NCI-H2029 treated with DMSO at 0.1 percent for 48 hours (cell line): ENCODE results near the gene SALL4.
"Not testable (repeated sequence)": the region's sequence is repeated elsewhere in the genome, so short reads cannot be mapped to it uniquely, and the experiment has no call there.

ENCODE experiments used
- DNase-seq: peaks from one replicate; lab custom pipeline; 2025; lab: John Stamatoyannopoulos, UW

The SALL4 gene

GRCh38 chr20:51765381-51765780 lies 36.9 kb downstream of the SALL4 start:
- DNase-seq = not testable (repeated sequence)

GRCh38 chr20:51763965-51764602 lies 38.2 kb downstream of the SALL4 start:
- no peak for DNase-seq

DNA sequence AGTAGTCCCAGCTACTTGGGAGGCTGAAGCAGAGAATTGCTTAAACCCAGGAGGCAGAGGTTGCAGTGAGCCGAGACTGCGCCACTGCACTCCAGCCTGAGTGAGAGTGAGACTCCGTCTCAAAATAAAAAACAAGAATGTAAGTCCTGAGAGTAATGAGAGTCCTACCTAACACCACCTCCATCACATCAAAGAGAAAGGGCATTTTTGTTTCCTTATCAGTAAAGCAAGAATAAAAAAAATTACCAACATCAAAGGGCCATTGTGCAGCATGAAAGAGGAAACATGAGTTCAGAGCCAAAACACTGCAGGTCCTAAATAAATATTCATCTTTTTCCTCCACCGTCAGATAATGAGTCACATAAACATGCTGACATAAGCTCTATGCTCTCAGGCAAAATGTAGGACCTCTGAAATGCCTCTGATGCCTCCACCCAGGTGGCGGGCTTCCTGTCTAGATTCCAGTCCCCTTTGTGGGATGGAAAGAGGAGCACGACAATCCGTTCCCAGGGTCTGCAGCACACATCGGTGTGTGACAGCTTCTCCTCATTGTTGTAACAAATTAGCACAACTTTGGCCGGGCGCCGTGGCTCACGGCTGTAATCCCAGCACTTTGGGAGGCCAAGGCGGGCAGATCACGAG lies 41.3 kb downstream of the SALL4 start:
- DNase-seq = no peak

- no peak for DNase-seq
Measured at GRCh38 chr20:51759769-51760510, 42.4 kb downstream of the SALL4 start.

GRCh38 chr20:51758978-51759544 lies 43.3 kb downstream of the SALL4 start:
- no peak for DNase-seq

GRCh38 chr20:51757226-51757625 lies 45.1 kb downstream of the SALL4 start:
- no peak for DNase-seq

- no peak for DNase-seq
Measured at GRCh38 chr20:51756653-51757052, 45.7 kb downstream of the SALL4 start.

DNA sequence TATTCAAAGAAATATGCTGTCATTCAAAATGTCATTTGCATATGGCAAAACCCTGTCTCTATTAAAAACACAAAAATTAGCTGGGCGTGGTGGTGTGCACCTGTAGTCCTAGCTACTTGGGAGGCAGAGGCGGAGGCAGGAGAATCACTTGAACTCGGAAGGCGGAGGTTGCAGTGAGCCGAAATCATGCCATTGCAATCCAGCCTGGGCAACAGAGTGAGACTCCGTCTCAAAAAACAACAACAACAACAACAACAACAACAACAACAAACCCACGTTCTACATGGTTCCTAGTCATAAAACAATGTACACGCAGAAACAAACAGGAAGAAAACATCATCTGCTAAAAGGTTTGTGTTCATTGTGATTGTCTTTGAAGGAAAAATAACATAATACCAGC lies 49.1 kb downstream of the SALL4 start:
- DNase-seq = not testable (repeated sequence)

DNA sequence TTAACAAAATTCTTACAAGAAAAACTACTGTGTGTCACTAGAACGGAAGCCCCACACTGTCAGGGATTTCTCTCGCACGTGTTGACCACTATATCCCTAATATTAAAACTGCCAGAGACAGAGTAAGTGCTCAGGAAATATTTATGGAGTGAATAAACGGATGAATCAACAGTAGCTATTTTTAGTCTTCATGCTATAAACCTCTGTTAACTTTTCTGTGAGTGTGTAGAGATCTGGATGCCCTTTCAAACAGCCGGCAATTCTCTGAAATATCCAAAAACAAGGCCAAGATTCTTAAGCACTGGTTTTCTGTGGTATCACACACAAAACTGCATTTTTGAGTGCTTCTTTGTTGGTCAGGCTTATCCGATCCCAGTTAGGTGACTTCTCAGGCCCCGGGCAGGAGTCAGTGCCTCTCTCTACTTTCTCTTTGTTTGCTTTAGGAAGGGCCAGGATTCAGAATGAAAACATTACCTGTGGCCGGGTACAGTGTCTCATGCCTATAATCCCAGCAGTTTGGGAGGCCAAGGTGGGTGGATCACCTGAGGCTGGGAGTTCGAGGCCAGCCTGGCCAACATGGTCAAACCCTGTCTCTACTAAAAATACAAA lies 49.9 kb downstream of the SALL4 start:
- DNase-seq = no peak

- DNase-seq = no peak
Measured at GRCh38 chr20:51750770-51751388, 51.4 kb downstream of the SALL4 start.

- DNase-seq = peak; percentile 84
Measured at GRCh38 chr20:51750037-51750769, 52.1 kb downstream of the SALL4 start.

GRCh38 chr20:51749674-51750036 lies 52.7 kb downstream of the SALL4 start:
- DNase-seq = no peak

DNA sequence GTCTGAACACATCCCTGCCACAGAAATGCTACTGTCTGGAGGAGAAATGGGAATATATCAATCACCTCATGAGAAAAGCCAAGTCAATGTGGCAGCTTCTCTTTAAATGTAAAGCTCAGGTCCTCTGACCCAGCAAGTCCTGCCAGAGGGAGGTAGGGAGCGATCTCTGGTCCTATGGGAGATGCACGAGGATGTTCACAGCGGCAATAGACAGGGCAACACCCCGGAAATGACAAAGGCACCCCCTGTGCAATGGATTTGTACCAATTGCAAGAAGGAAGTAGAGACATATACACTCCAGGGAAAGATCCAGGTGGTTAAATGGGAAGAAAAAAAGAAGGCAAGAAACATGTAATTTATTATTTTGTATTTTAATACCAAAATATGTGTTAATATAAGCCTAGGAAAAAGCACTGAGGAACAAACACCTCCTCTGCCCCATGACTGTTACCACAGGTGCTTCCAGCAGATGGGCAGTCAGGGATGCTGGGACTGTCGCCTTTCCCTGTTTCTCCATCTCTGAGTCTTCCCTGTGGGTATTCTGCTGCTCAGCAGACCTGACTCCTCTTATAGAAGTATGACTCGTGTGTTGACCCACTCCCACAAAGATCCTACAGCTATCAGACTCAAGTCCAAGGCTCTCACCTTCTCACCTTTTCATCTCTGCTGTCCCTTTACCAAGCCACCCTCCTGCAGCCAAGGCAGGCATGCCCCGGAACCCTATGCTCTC lies 55.0 kb downstream of the SALL4 start:
- DNase-seq = no peak

GRCh38 chr20:51745804-51746203 lies 56.5 kb downstream of the SALL4 start:
- DNase-seq = no peak

GRCh38 chr20:51740838-51741237 lies 61.5 kb downstream of the SALL4 start:
- no peak for DNase-seq

GRCh38 chr20:51740308-51740707 lies 62.0 kb downstream of the SALL4 start:
- not testable (repeated sequence) for DNase-seq

- no peak for DNase-seq
Measured at GRCh38 chr20:51739722-51740249, 62.5 kb downstream of the SALL4 start.

DNA sequence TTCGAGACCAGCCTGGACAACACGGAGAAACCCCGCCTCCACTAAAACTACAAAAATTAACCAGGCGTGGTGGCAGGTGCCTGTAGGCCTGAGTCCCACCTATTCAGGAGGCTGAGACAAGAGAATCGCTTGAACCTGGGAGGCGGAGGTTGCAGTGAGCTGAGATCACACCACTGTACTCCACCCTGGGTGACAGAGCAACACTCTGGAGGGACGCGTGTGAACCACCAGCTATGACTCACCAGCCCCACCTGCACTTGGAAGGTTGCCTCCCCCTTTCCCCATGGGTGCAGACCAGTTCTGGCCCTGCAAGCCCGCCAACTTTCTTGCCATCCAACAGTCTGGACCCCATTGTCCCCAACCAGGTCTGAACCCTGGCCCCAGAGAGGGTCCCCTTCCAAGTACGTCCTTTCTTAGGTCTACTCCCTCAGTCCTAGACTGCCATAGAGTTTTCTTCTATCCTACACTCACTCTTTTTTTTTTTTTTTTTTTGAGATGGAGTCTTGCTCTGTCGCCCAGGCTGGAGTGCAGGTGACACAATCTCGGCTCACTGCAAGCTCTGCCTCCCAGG lies 63.4 kb downstream of the SALL4 start:
- DNase-seq = no peak

GRCh38 chr20:51738261-51738660 lies 64.1 kb downstream of the SALL4 start:
- not testable (repeated sequence) for DNase-seq

DNA sequence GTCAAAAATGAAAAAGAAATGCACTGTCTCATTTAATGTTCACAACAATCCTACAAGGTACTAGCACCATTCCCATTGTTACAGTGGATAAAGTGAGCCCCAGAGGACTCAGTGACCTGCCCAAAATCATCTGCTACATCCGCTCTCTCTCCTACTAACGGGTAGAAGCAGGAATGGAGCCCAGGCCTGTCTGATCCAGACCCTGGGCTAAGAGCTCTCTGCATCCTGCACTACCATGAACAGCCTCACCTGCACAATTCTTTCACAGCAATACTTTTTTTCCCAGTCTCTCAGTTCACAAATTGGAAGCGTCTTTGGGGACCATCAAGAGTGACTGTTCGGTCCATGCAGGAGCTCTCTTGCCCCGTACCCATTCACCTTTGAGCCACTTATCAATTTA lies 65.4 kb downstream of the SALL4 start:
- DNase-seq = no peak
